GM19467 (cell line): Measurements from ENCODE around the gene HOXD11.

Source experiments
- ATAC-seq: cut with Tn5 transposase; IDR thresholded peaks from one replicate; pipeline ENCODE4 v1.9.1; 2021; ENCODE audit warnings: mild to moderate bottlenecking, moderate library complexity; ENCODE audit not compliant: unreplicated experiment

HOXD11 gene

DNA sequence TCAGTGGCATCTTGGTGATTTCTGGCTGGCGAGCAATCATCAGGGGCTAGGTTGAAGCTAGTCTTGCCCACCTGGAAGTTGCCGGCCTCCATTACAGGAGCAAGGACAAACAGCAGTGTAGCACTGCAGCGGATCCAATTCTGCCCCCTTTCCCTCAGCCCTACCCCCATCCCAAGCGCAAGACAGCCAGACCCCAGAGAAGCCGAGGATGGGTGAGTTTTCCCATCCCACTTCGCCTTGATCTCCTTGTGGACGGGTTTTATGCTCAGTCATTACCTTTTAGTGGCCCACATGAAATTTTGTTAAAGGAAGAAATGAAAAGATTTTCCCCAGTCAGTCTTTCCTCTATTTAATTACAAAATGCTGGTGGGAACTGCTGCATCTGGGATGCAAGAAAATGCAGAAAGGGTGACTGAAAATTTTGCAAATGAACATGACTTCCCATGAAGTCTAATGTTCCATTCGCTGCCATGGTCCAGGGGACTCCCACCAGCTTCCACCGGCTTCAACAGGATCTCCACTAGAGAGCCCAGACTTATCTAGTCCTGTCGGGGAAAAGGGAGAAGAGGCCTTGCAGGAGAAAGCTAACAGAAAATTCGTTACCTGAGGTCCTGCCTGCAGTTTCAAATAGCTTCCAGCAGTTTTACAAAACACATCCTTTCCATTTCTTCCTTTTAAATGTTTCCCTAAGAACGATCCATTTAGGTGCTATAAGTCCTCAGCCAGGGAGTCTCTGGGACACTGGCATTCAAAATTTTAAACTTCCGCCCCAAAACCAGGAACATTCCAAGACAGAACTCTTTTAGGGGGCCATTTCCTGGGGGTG is 13.5 kb downstream of the HOXD11 start:
- no peak for ATAC-seq

DNA sequence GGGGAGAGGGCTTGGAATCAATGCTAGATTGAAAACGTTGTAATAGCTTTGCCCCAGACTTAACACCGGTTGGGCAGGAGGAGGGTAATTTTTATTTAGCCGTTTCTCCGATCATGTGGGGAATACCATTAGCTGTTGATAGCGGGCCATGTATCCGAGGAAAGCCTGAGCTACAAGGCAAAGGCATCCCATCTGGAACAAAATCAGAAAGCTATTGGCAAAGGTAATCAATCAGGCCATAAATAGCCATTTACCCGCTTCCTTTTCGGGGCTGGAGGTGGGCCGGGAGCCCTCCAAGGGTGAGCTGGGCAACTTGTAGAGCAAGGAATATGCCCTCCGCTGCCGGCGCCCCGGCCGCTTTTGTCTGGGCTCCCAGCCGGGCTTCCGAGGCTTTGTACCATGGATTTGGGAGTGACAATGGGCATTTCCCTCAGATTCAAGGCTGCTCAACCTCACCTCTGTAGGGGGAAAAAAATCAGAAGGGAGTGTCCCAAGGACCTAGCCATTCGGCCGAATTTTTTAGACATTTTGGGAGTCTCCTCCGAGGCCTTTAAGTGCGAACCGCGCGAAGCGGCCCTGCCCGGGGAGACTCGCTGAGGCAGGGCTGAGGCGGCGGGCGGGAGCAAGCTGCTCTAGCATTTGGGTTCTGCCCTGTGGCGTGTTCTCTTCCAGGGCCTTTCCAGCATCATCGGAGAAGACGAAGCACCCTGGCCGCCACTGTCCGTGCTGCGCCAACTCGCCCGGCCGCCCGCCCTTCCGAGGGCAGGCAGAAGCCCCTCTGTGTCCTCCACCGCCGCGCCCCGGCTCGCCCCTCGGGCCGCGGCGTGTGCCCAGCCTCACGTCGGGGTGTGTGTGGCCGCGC is 14.3 kb downstream of the HOXD11 start:
- ATAC-seq: no peak

DNA sequence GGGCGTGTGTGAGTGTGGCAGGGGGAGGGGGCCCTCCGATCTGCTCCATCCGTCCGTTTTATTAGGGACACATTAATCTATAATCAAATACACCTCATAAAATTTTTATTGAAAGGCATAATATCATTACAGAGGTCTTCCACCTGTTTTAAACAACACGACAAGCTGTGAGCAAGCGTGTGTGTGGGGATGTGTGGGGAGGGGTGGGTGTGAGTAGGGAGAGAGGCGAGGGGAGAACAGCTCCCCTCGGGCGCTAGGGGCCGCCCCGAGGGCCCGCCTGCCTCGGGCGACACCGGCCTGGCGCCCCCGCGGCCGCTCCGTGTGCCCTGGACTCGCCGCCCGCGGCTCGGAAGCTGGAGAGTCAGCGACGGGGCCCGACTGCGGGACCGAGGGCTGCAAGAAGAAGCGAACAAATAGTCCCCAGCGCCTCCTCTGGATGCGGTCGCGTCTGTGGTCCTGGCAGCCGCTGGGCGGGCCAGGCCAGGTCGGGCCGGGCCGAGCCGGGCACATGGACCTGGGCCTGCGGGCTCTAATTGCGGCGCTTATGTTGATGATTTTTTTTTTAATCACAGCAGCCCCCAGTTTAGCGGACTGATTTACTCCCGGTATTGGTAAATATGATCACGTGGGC is 15.1 kb downstream of the HOXD11 start:
- ATAC-seq: no peak

DNA sequence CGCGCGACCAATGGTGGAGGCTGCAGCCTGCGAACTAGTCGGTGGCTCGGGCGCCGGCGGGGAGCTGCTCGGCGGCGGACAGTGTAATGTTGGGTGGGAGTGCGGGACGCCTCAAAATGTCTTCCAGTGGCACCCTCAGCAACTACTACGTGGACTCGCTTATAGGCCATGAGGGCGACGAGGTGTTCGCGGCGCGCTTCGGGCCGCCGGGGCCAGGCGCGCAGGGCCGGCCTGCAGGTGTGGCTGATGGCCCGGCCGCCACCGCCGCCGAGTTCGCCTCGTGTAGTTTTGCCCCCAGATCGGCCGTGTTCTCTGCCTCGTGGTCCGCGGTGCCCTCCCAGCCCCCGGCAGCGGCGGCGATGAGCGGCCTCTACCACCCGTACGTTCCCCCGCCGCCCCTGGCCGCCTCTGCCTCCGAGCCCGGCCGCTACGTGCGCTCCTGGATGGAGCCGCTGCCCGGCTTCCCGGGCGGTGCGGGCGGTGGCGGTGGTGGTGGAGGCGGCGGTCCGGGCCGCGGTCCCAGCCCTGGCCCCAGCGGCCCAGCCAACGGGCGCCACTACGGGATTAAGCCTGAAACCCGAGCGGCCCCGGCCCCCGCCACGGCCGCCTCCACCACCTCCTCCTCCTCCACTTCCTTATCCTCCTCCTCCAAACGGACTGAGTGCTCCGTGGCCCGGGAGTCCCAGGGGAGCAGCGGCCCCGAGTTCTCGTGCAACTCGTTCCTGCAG is 15.8 kb downstream of the HOXD11 start, which contains the start of gene HOXD9:
Gene HOXD9 (plus strand): TSS at position 37 of the 728 bp plus-strand sequence. CDS start 50 bp downstream, at position 87.
- no peak for ATAC-seq

DNA sequence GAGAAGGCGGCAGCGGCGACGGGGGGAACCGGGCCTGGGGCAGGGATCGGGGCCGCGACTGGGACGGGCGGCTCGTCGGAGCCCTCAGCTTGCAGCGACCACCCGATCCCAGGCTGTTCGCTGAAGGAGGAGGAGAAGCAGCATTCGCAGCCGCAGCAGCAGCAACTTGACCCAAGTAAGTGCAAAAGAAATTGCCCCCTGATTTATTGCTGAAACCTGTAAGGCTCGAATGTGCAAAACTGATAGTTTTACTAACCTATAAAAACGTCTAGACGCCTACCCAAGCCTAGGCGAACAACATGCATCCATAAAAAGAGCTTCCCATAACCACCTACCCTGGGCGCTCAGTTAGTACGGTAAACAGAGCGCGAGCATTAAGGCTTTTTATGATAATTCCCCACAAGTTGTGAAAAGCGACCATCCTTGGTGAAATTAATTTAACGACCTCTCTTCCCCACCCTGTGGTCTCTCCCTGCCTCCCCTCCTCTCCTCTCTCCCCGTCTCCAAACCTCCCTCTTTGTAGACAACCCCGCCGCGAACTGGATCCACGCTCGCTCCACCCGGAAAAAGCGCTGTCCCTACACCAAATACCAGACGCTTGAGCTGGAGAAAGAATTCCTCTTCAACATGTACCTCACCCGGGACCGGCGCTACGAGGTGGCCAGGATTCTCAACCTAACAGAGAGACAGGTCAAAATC is 16.5 kb downstream of the HOXD11 start:
- no peak for ATAC-seq

DNA sequence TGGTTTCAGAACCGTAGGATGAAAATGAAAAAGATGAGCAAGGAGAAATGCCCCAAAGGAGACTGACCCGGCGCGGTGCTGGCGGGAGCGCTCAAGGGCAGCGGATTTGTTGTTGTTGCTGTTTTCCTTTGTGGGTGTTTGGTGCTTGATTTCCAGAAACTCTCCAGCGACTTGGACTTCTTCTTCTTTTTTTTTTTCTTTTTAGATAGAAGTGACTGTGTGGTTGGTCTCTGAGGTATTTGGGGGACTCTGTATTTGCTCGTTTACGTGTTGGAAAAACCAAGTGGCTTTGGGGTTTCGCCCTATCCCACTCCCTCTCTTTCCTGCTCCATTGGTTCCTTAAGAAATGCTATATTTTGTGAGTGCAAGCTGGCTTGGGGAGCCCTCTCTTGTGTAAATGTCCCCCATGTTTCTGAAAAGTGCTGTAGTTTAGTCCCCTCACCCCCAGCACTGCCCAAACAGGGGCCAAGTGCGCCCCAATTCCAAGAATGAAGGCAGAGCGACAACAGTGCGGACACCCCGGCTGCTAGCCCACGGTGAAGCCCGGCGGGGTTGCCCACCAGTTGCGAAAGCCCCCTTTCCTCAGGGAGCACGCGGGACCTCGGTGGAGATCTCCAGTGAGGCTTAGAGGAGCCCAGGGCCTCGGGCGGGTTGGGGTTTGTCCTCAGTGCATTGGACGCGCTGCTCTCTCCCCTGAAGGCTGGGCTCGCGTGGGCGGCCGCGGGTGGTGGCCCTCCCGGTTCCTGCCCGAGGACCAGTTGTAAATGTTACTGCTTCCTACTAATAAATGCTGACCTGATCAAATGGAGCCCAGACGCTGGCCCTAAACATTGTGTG is 17.2 kb downstream of the HOXD11 start:
- no peak for ATAC-seq

DNA sequence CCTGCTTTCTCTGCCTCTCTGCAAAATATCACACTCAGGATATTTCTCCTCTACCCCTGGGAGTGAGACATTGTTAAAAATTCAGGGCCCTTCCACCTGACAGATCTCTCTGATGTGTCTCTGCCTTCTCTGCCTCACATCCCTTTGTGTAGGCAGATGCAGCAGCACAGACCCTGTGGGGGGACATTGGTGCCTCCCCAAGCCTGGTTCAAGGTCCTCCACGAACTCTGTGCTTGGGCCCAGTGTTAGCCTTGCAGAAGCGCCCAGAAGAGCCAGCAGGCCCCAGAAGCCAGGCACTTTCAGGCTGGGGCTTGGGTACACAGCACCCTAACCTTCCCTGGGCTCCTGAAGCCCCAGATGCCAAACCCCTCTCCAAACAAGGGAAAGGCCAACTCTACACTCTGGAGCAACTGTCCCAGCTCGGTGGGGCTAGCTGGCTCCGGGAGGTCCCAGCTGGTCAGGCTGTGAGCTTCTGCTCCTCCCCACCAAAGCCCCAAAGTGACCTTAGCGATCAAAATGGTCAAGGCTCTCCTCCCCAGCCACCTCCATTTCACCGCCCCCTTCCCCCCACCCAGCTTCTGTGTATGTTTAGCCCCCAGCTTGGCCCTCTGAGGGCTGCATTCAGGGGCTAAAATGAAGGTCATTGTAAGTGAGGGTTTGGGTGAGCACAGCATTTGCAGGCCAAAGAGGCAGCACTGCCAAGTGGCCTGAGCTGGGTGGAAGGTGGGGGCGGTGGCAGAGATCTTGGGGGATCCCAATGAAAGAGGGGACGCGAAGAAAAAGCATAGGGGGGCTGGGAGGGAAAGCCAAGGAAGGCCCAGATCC is 18.1 kb downstream of the HOXD11 start:
- ATAC-seq: no peak

DNA sequence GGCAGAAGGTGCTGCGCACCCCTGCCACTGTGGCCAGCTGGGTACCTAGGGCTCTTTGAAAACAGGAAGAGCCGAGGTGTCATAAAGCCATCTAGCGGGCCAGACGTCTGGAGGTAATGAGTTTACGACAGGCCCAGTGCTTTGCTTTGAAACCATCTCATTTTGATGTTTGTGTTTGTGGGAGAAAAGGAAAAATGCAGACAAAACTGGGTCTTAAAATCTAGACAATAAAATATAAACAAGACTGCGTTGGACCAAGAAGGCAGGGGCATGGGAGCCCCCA is 18.6 kb downstream of the HOXD11 start:
- ATAC-seq: no peak

DNA sequence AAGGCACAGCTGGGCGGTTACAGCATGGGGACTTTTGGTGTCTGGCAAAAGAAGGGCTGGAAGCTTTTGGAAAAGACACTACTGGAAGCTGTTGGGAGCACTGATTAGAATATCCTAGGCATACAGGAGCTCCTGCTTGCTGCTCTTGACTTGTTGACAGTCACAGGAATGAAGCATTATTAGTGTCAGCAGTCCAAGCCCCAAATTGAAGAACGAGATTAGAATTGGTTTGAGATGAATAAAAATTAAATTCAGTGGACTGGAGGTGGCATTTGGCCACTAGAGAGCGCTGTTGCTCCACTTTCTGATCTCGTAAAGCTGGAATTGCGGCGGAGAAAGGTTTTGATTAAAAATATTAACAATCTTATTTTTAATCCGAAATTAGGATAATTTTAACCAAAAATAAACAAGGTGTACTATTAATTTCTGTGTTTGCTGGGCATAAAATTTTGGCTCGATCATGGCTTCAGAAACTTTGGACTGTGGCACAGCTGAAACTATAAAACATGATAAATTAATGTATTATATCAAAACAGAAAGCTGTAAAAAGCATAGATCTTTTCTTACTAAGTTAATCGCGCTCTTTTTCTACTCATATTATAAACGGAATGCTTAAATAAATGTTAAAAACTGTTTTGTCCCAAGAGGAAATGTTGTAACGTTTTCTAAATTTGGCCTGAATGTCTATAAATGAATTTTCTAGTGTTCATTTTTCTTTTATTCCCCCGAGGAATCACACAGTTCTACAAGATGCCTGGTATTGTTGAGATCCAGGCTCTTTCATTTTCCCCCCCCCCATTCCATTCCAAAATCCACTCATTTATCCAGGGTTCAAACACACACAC is 20.1 kb downstream of the HOXD11 start:
- ATAC-seq: no peak

DNA sequence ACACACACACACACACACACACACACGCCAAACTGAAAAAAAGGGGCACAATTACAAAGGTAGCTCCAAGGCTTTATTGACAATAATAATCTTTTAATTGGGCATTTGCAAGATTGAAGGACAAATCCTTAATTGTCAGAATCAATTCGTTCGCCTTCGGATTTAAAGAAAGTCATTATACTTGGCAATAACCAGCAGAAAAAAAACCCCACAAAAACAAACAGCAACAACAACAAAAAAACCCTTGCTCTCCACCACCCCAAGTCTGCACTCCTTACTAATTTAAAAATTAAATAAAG is 20.6 kb downstream of the HOXD11 start:
- no peak for ATAC-seq

DNA sequence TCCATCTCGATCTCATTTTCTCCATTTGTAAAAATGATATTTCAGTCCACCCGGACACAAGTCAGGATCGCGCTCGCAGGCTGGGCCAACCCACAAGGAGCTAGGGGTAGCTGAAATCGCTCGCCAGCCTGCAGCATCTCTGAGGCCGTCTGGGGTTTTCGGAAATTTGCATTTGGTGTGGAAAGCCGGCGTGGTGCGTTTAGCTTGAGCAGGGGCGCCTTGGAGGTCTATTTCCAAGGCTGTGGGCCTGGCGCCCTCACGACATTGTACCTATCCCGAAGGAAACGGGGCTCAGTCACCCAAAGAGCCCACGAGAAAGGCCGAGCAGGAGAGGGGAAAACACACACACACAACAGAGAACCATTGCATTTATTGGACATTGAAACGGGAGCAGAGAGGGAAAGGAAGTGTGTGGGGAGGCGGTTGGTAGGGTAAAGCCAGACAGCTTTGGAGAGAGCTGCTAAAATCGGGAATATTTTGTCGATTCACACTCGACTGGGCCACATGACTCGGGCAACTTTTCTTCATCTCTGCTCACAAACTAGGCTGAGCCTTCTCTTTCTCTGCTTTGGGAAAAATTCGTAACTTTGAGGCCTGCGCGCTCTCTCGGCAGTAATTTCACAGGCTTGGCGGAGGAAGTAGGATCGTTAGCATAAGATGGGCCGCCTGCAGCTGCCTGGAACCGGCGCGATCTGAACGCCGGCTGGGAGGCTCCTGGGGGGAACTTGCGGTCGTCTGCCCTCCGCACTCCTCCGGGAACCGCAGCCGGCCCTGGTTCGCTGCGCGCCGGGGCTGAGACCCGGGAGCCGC is 21.3 kb downstream of the HOXD11 start:
- ATAC-seq: no peak

DNA sequence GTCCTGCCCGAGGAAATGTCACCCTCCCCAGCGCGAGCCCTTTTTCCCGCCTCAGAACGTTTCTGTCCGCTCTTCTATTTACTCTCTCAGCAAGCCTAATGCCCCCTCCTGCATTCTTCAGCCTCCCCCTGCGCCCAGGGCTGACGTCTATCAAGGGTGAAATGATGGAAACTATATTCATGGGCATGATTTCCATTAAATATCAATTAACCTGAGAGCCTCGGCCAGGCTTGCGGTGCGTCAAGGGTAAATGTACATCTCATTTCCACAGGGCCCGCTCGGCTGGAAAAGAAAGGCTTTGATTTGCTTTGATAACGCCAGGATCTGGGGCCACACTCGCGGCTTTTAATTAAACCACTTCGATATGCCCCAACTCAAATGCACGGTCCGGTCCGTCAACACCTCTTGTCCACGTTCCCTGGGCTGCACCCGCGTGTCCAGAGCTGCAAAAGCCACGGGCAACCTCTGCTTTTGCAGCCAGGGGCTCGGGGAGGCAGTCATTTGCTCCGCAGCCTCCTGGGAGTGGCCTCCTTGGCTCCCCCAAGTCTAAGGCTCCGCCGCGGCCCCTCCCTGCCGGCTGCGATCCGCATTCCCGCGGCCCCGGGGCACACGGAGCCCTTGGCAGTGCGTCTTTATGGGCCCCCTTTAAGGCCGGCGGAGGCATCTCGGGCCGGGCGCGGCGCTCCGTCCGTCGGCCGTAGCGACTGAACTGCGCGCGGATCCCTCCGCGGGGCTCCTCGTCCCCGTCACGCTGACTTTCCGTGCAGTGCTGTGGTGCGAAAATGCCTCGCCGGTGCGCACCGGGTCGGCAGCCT is 22.1 kb downstream of the HOXD11 start, which contains the start of gene HOXD8:
Gene HOXD8 (plus strand): TSS at position 724 of the 815 bp plus-strand sequence. CDS start 662 bp downstream, outside the sequence.
- no peak for ATAC-seq

DNA sequence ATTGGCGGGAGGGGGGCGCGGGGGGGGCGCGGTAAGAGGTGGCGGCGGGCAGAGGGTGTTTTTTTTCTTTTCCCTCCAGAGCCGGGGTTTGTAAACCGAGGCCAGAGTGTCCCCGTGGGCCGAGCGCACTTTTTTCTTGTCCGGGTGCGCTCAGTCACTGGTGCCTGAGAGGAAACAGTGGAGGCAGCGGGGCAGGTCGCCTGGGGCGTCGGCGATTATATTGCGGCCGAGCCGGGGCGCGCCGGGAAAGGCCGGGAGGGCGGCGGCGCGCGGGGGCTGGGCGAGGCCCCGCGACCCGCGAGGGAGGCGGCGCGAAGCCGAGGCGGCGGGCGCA is 22.7 kb downstream of the HOXD11 start:
- ATAC-seq: no peak

DNA sequence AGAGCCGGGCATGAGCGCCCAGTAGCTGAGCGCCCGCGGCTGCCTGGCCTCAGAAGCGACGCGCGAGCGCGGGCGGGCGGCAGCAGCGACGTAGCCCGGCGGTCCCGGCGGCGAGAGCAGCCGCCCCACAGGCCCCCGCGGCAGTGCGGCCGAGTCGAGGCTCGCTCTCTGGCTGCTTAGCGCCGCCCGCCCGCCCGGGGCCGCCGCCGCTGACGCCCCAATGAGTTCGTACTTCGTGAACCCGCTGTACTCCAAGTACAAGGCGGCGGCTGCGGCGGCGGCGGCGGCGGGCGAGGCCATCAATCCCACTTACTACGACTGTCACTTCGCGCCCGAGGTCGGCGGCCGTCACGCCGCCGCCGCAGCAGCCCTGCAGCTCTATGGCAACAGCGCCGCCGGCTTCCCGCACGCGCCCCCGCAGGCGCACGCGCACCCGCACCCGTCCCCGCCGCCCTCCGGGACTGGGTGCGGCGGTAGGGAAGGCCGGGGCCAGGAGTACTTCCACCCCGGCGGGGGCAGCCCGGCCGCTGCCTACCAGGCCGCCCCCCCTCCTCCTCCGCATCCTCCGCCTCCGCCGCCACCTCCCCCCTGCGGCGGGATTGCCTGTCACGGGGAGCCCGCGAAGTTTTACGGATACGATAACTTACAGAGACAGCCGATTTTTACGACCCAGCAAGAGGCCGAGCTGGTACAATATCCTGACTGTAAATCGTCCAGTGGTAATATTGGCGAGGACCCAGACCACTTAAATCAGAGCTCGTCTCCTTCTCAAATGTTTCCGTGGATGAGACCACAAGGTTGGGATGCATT is 23.3 kb downstream of the HOXD11 start:
- ATAC-seq: no peak
